LNCaP clone FGC (cell line): Measurements from ENCODE around the gene STAP2.
A peak's percentile ranks its signal among the peaks of the same experiment; 100 is the strongest.

Source experiments
- DNase-seq: peaks from one replicate; pipeline ENCODE4 v3.0.0-alpha.2; 2011; ENCODE audit warnings: low read depth
- H3K4me3 ChIP-seq: 2 replicates; pipeline ENCODE4 v1.5.1; 2011; ENCODE audit warnings: mild to moderate bottlenecking, low read depth, low read length, control low read depth
- CTCF ChIP-seq: IDR thresholded peaks from 2 replicates; pipeline ENCODE4 v1.5.1; 2012; ENCODE audit warnings: mild to moderate bottlenecking; ENCODE audit not compliant: control insufficient read depth, insufficient read depth; ENCODE audit errors: extremely low read depth

The STAP2 gene

GRCh38 chr19:4363571-4364304, 25.1 kb upstream of the STAP2 start:
- DNase-seq = no peak
- TF ChIP-seq CTCF = no peak

GRCh38 chr19:4362831-4363545, 24.4 kb upstream of the STAP2 start:
- peak; percentile 32; the same call in 1 of the 2 replicates for TF ChIP-seq CTCF
- no peak overlapping the region for H3K4me3 ChIP-seq
- no peak for DNase-seq

More at GRCh38 chr19:4363571-4364304, 25.1 kb upstream of the STAP2 start:
- H3K4me3 ChIP-seq = no peak overlapping the region

- DNase-seq = no peak
- H3K4me3 ChIP-seq = no peak overlapping the region
- TF ChIP-seq CTCF = no peak
These were observed 23.6 kb upstream of the STAP2 start for GRCh38 chr19:4362101-4362828.

- no peak for TF ChIP-seq CTCF
- DNase-seq = no peak
- no peak overlapping the region for H3K4me3 ChIP-seq
These were observed 22.8 kb upstream of the STAP2 start for GRCh38 chr19:4361152-4362046.

- no peak for DNase-seq
- no peak overlapping the region for H3K4me3 ChIP-seq
- no peak for TF ChIP-seq CTCF
These were observed 22.1 kb upstream of the STAP2 start for GRCh38 chr19:4360641-4361151.

- H3K4me3 ChIP-seq = no peak overlapping the region
- DNase-seq = no peak
- no peak for TF ChIP-seq CTCF
These were observed 21.5 kb upstream of the STAP2 start for GRCh38 chr19:4360081-4360569.
